ENCODE results near the gene MXRA5. TPM values are rescaled to one million over a fixed set of nuclear protein-coding genes. Genes with fewer than 3 reads are reported as not detected.
A peak's percentile ranks its signal among the peaks of the same experiment; 100 is the strongest.
"Not testable (repeated sequence)": the region's sequence is repeated elsewhere in the genome, so short reads cannot be mapped to it uniquely, and the experiment has no call there.

MXRA5 gene
- polyA plus RNA-seq, 3 donors: 5.9 to 15.5 (median 9.5) TPM

- DNase-seq (ENCODE audit: extremely low read depth in 1 of 11, low read depth in 9 of 11, low spot score in 4 of 11): no peak
These were observed 1.7 kb upstream of the MXRA5 start for GRCh38 chrX:3348191-3348590.

- DNase-seq (ENCODE audit: extremely low read depth in 1 of 11, low read depth in 9 of 11, low spot score in 4 of 11): peak in 3 of 11 donors; percentile 7 to 49 (median 40)
These were observed 916 bp downstream of the MXRA5 start for GRCh38 chrX:3345281-3346191.

GRCh38 chrX:3343569-3343968 is 2.9 kb downstream of the MXRA5 start:
- DNase-seq (ENCODE audit: extremely low read depth in 1 of 11, low read depth in 9 of 11, low spot score in 4 of 11): not testable (repeated sequence)

- no peak for DNase-seq (ENCODE audit: extremely low read depth in 1 of 11, low read depth in 9 of 11, low spot score in 4 of 11)
These were observed 6.4 kb downstream of the MXRA5 start for GRCh38 chrX:3340016-3340415.

GRCh38 chrX:3326681-3327080 is 19.8 kb downstream of the MXRA5 start:
- DNase-seq (ENCODE audit: extremely low read depth in 1 of 11, low read depth in 9 of 11, low spot score in 4 of 11): peak in 2 of 11 donors; percentile 30 to 62

GRCh38 chrX:3320471-3321046 is 25.9 kb downstream of the MXRA5 start:
- no peak for DNase-seq (ENCODE audit: extremely low read depth in 1 of 11, low read depth in 9 of 11, low spot score in 4 of 11)

- DNase-seq (ENCODE audit: extremely low read depth in 1 of 11, low read depth in 9 of 11, low spot score in 4 of 11): no peak
These were observed 29.2 kb downstream of the MXRA5 start for GRCh38 chrX:3317191-3317718.

GRCh38 chrX:3312109-3312508 is 34.3 kb downstream of the MXRA5 start:
- DNase-seq (ENCODE audit: extremely low read depth in 1 of 11, low read depth in 9 of 11, low spot score in 4 of 11): no peak

- no peak for DNase-seq (ENCODE audit: extremely low read depth in 1 of 11, low read depth in 9 of 11, low spot score in 4 of 11)
These were observed 38.6 kb downstream of the MXRA5 start for GRCh38 chrX:3307881-3308280.

- no peak for DNase-seq (ENCODE audit: extremely low read depth in 1 of 11, low read depth in 9 of 11, low spot score in 4 of 11)
These were observed 46.8 kb downstream of the MXRA5 start for GRCh38 chrX:3299636-3300035.

- DNase-seq (ENCODE audit: extremely low read depth in 1 of 11, low read depth in 9 of 11, low spot score in 4 of 11): no peak
These were observed 50.7 kb downstream of the MXRA5 start for GRCh38 chrX:3295731-3296130.

- no peak for DNase-seq (ENCODE audit: extremely low read depth in 1 of 11, low read depth in 9 of 11, low spot score in 4 of 11)
These were observed 53.2 kb downstream of the MXRA5 start for GRCh38 chrX:3293251-3293650.

GRCh38 chrX:3290561-3290960 is 55.9 kb downstream of the MXRA5 start:
- DNase-seq (ENCODE audit: extremely low read depth in 1 of 11, low read depth in 9 of 11, low spot score in 4 of 11): no peak

GRCh38 chrX:3286196-3286945 is 60.1 kb downstream of the MXRA5 start:
- no peak for DNase-seq (ENCODE audit: extremely low read depth in 1 of 11, low read depth in 9 of 11, low spot score in 4 of 11)

- no peak for DNase-seq (ENCODE audit: extremely low read depth in 1 of 11, low read depth in 9 of 11, low spot score in 4 of 11)
These were observed 65.7 kb downstream of the MXRA5 start for GRCh38 chrX:3280706-3281105.

GRCh38 chrX:3273668-3274067 is 72.8 kb downstream of the MXRA5 start:
- not testable (repeated sequence) for DNase-seq (ENCODE audit: extremely low read depth in 1 of 11, low read depth in 9 of 11, low spot score in 4 of 11)

- peak in 1 of 11 donors; percentile 10 for DNase-seq (ENCODE audit: extremely low read depth in 1 of 11, low read depth in 9 of 11, low spot score in 4 of 11)
These were observed 74.6 kb downstream of the MXRA5 start for GRCh38 chrX:3271834-3272186.

- peak in 2 of 11 donors; percentile 5 for DNase-seq (ENCODE audit: extremely low read depth in 1 of 11, low read depth in 9 of 11, low spot score in 4 of 11)
These were observed 75.1 kb downstream of the MXRA5 start for GRCh38 chrX:3271183-3271833.

- no peak for DNase-seq (ENCODE audit: extremely low read depth in 1 of 11, low read depth in 9 of 11, low spot score in 4 of 11)
These were observed 77.6 kb downstream of the MXRA5 start for GRCh38 chrX:3268829-3269228.

All from renal cortex interstitium (tissue), 11 donors.